Measurements from ENCODE around the gene PLCH2. TPM values are rescaled to one million over a fixed set of nuclear protein-coding genes. Genes with fewer than 3 reads are reported as not detected.

PLCH2 gene
- polyA plus RNA-seq, 1 of the 3 experiments (the other 2 are of a cell fraction): 0.08 TPM

DNA sequence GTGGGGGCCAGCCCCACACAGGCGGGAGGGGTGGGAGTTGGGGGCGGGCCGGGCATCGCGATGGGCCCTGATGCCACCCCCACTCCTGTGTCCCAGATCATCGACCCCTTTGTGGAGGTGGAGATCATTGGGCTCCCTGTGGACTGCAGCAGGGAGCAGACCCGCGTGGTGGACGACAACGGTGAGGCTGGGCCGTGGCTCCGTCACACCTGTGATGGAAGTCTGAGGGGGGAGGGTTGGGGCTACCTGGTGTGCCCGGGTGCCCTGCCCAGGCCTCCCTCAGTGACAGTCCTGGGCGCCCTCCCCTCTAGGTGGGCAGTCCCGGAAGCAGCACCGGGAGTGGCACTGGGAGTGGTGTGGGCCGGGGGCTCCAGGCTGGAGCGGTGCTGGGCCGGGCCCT is 22.6 kb downstream of the PLCH2 start:
- no peaks in the 10 kb centered on the region for H4K20me1 ChIP-seq (ENCODE audit: insufficient read depth)
- no peaks in the 10 kb centered on the region for H3F3A ChIP-seq (replicated peaks; ENCODE audit: insufficient read depth)
- 73% methylated on average over 4 of the region's 19 CpGs for WGBS (ENCODE audit: low lambda C conversion rate)
- H3K79me2 ChIP-seq (ENCODE audit: insufficient read depth): no peaks in the 10 kb centered on the region
- peaks cover 0 to 15% of the 10 kb centered on the region in 2 experiments; a peak in 1 of 4 replicates for H3K4me1 ChIP-seq (ENCODE audit: control insufficient read depth in 1 of 2, insufficient read depth in 2 of 2, low read depth in 1 of 2, low read length in 1 of 2)
- H3K9me3 ChIP-seq: no peaks in the 10 kb centered on the region
- ChIA-PET CTCF (no interaction called here), POLR2A (interaction anchor here (0.6 kb wide), 1 partner anchor 11 kb away, joined by 3 read pairs; no protein-coding TSS in a partner anchor)
- H3K9me2 ChIP-seq: no peaks in the 10 kb centered on the region
- no peak overlapping the region for H3K9ac ChIP-seq
- H2AFZ ChIP-seq (ENCODE audit: low read depth): no peak overlapping the region
- no peaks in the 10 kb centered on the region for H3K36me3 ChIP-seq (replicated peaks in 1 of 2; ENCODE audit: control insufficient read depth in 1 of 2, insufficient read depth in 2 of 2, low read length in 1 of 2)
- no peaks in the 10 kb centered on the region for H3K27me3 ChIP-seq (ENCODE audit: insufficient read depth)
- H3K4me3 ChIP-seq (ENCODE audit: low read depth in 2 of 2, low read length in 1 of 2): no peak overlapping the region
- H3K27ac ChIP-seq (ENCODE audit: low read depth in 2 of 2, low read length in 1 of 2): no peak overlapping the region
- no peak for DNase-seq
- H3K4me2 ChIP-seq: no peak overlapping the region
- TF ChIP-seq NRF1 (IDR thresholded peaks at IDR 0.05; ENCODE audit: low read depth, low read length) (no peak), GABPA (IDR thresholded peaks at IDR 0.05; ENCODE audit: low read depth) (no peak), FOXJ3 (CRISPR knock-in tag; IDR thresholded peaks at IDR 0.05) (no peak), ELF1 (IDR thresholded peaks at IDR 0.05) (no peak), MEF2A (IDR thresholded peaks at IDR 0.05; ENCODE audit: borderline replicate concordance, low read depth) (no peak)
- TF ChIP-seq, protein P1, sequence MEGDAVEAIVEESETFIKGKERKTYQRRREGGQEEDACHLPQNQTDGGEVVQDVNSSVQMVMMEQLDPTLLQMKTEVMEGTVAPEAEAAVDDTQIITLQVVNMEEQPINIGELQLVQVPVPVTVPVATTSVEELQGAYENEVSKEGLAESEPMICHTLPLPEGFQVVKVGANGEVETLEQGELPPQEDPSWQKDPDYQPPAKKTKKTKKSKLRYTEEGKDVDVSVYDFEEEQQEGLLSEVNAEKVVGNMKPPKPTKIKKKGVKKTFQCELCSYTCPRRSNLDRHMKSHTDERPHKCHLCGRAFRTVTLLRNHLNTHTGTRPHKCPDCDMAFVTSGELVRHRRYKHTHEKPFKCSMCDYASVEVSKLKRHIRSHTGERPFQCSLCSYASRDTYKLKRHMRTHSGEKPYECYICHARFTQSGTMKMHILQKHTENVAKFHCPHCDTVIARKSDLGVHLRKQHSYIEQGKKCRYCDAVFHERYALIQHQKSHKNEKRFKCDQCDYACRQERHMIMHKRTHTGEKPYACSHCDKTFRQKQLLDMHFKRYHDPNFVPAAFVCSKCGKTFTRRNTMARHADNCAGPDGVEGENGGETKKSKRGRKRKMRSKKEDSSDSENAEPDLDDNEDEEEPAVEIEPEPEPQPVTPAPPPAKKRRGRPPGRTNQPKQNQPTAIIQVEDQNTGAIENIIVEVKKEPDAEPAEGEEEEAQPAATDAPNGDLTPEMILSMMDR (IDR thresholded peaks at IDR 0.05): no peak

DNA sequence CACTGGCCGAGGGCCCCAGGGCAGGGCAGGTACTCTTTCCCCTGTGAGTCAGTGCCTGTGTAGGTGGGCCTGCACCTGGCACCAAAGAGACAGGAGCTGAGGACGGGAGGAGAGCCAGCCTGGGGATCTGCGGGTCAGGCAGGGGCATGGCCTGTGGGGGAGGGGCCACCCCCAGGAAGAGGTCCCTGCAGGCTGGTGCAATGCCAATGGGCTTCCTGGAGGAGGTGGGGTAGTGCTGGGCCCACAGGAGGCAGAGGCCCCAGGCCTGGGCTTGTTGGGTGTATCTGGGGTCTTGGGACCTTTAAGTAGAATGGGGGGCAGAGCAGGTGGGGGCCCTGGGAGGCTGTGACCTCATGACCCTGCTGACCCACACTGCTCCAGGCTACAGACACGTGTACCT is 23.2 kb downstream of the PLCH2 start:
- H3K79me2 ChIP-seq (ENCODE audit: insufficient read depth): no peaks in the 10 kb centered on the region
- H3K9me3 ChIP-seq: no peaks in the 10 kb centered on the region
- H3K9me2 ChIP-seq: no peaks in the 10 kb centered on the region
- H2AFZ ChIP-seq (ENCODE audit: low read depth): no peak overlapping the region
- no peak overlapping the region for H3K9ac ChIP-seq
- POLR2A ChIA-PET: no interaction called here
- WGBS (ENCODE audit: low lambda C conversion rate): 57% methylated on average over 4 of the region's 4 CpGs
- H4K20me1 ChIP-seq (ENCODE audit: insufficient read depth): no peaks in the 10 kb centered on the region
- no peak overlapping the region for H3K4me2 ChIP-seq
- no peak overlapping the region for H3K4me3 ChIP-seq (ENCODE audit: low read depth in 2 of 2, low read length in 1 of 2)
- no peak overlapping the region for H3K27ac ChIP-seq (ENCODE audit: low read depth in 2 of 2, low read length in 1 of 2)
- H3K4me1 ChIP-seq (ENCODE audit: control insufficient read depth in 1 of 2, insufficient read depth in 2 of 2, low read depth in 1 of 2, low read length in 1 of 2): peaks cover 0 to 15% of the 10 kb centered on the region in 2 experiments; a peak in 1 of 4 replicates
- CTCF ChIA-PET: interaction anchor here (1.4 to 1.8 kb wide), 2 partner anchors 39 to 46 kb away, joined by 6 to 8 read pairs; no protein-coding TSS in a partner anchor
- no peaks in the 10 kb centered on the region for H3K27me3 ChIP-seq (ENCODE audit: insufficient read depth)
- no peaks in the 10 kb centered on the region for H3F3A ChIP-seq (replicated peaks; ENCODE audit: insufficient read depth)
- no peak for DNase-seq
- no peaks in the 10 kb centered on the region for H3K36me3 ChIP-seq (replicated peaks in 1 of 2; ENCODE audit: control insufficient read depth in 1 of 2, insufficient read depth in 2 of 2, low read length in 1 of 2)
- TF ChIP-seq YY1 (IDR thresholded peaks at IDR 0.05; ENCODE audit: low read depth): no peak
- TF ChIP-seq ZBTB33 (IDR thresholded peaks at IDR 0.05; ENCODE audit: borderline replicate concordance, low read depth): no peak
- no peak for TF ChIP-seq SIN3A (IDR thresholded peaks at IDR 0.05; ENCODE audit: borderline replicate concordance, low read depth, low read length)
- TF ChIP-seq USF2 (IDR thresholded peaks at IDR 0.05; ENCODE audit: borderline replicate concordance, low read depth, low read length): no peak
- no peak for TF ChIP-seq FOSL2 (IDR thresholded peaks at IDR 0.05; ENCODE audit: borderline replicate concordance, low read depth)
- TF ChIP-seq POLR2AphosphoS5 (IDR thresholded peaks at IDR 0.05; ENCODE audit: low read depth, low read length): no peak
- TF ChIP-seq CHD2 (IDR thresholded peaks at IDR 0.05; ENCODE audit: low read length, partially characterized antibody): no peak
- no peak for TF ChIP-seq GABPA (IDR thresholded peaks at IDR 0.05; ENCODE audit: low read depth)
- no peak for TF ChIP-seq RAD21 (IDR thresholded peaks at IDR 0.05; ENCODE audit: low read length)
- TF ChIP-seq MAX (IDR thresholded peaks at IDR 0.05; ENCODE audit: low read depth): no peak
- no peak for TF ChIP-seq USF1 (IDR thresholded peaks at IDR 0.05; ENCODE audit: borderline replicate concordance, low read depth)
- TF ChIP-seq SMC3 (IDR thresholded peaks at IDR 0.05; ENCODE audit: low read depth, low read length): no peak
- TF ChIP-seq FOXM1 (IDR thresholded peaks at IDR 0.05; ENCODE audit: low read depth): no peak
- TF ChIP-seq, protein P2, sequence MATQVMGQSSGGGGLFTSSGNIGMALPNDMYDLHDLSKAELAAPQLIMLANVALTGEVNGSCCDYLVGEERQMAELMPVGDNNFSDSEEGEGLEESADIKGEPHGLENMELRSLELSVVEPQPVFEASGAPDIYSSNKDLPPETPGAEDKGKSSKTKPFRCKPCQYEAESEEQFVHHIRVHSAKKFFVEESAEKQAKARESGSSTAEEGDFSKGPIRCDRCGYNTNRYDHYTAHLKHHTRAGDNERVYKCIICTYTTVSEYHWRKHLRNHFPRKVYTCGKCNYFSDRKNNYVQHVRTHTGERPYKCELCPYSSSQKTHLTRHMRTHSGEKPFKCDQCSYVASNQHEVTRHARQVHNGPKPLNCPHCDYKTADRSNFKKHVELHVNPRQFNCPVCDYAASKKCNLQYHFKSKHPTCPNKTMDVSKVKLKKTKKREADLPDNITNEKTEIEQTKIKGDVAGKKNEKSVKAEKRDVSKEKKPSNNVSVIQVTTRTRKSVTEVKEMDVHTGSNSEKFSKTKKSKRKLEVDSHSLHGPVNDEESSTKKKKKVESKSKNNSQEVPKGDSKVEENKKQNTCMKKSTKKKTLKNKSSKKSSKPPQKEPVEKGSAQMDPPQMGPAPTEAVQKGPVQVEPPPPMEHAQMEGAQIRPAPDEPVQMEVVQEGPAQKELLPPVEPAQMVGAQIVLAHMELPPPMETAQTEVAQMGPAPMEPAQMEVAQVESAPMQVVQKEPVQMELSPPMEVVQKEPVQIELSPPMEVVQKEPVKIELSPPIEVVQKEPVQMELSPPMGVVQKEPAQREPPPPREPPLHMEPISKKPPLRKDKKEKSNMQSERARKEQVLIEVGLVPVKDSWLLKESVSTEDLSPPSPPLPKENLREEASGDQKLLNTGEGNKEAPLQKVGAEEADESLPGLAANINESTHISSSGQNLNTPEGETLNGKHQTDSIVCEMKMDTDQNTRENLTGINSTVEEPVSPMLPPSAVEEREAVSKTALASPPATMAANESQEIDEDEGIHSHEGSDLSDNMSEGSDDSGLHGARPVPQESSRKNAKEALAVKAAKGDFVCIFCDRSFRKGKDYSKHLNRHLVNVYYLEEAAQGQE (IDR thresholded peaks at IDR 0.05; ENCODE audit: low read depth, low read length): no peak
